Measurements from ENCODE around the gene KIAA0513. TPM values are rescaled to one million over a fixed set of nuclear protein-coding genes. Genes with fewer than 3 reads are reported as not detected.

Gene KIAA0513
- total RNA-seq, 1 experiment from 2014 or later: 2.1 TPM

DNA sequence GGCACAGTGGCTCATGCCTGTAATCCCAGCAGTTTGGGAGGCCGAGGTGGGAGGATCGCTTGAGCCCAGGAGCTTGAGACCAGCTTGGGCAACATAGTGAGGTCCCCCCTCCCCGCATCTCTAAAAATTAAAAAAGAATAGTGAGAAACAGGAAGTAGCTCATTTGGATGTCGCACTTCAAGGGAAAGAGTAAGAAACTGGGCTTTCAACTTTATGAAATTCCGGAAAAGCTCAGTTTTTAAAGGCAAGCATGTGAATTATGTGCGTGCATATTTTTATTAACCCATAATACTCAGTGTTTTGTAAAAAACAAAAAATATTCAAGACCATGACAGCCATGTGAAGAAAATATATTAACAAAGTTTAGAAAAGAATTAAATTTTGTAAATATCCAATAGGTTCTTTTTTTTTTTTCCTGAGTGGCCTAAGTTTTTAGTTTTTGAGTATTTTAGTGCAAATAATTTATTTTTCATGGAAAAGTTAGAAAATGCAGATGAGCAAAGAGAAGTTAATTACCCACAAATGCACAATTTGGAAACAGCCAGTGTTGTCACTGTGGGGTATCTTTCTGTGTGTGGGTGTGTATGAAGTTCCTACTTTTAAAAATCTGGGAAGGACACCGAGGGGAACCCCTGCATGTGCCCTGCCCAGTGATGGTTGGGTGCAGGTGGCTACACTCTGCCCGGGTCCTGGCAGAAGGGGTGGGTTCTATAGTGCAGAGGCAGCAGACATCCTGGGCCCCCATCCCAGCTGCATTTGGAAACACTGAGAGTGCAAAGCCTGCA lies 44.7 kb downstream of the KIAA0513 start:
- no peak for DNase-seq (ENCODE audit: low read depth)

GRCh38 chr16:85072947-85073346 lies 45.4 kb downstream of the KIAA0513 start:
- DNase-seq (ENCODE audit: low read depth): peak; percentile 21

- DNase-seq (ENCODE audit: low read depth): no peak
These were observed 46.8 kb downstream of the KIAA0513 start for GRCh38 chr16:85074225-85074914.

DNA sequence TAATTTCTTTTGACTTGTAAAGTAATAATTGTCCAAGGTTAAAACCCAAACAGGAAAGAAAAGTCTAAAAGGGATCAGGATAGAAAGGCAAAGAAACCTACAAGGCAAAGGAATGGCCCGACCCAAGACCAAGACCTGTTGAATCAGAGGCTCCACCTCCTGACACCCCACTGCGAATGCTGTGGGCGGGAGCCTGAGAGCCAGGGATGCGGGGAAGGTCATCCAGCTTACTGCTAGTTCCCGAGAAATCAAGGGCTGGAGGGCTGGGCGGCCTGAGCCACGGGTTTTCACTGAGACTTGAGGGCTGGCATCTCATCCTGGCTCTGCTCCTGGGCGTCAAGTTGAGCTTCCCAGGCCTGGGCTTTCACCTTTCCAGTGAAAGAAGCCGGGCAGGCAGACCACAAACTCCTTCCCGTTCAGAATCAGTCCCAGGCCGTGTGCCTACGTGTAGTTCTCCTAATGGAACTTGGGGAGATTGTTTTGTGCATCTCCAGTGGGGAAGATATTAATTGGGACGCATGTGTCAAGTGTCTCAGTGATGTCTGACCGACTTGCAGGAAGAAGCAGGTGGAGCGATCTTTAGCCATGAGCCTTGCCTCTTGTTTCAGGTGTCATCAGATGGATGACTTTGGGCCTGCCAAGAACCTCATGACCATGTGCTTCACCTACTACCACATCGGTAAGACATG lies 47.8 kb downstream of the KIAA0513 start:
- no peak for DNase-seq (ENCODE audit: low read depth)

GRCh38 chr16:85077039-85077438 lies 49.4 kb downstream of the KIAA0513 start:
- DNase-seq (ENCODE audit: low read depth): no peak

DNA sequence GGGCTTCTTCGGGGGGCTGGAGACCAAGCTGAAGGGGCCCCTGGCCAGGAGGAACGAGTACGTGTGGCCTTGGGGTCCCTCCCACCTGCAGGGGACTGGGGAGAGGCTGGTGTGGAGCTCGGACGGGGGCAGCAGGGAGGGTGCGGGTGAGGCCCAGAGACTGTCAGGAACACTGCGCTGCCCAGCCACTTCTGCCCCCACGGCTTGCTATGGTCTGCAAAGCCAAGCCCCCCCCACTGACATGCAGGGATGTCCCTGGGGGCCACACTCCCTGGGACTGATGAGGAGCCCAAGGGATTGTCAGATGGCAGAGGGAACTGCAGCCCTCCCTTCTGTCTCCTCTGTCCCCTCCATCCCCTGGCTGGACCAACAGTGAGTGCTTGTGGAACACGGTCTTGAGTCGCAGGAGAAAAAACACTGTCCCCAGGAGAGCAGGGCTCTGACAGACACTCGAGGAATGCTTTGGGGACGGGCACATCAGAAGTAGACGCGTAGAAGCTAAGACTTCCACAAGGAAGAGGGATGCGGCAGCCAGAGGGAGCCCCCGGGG lies 50.1 kb downstream of the KIAA0513 start:
- no peak for DNase-seq (ENCODE audit: low read depth)

DNA sequence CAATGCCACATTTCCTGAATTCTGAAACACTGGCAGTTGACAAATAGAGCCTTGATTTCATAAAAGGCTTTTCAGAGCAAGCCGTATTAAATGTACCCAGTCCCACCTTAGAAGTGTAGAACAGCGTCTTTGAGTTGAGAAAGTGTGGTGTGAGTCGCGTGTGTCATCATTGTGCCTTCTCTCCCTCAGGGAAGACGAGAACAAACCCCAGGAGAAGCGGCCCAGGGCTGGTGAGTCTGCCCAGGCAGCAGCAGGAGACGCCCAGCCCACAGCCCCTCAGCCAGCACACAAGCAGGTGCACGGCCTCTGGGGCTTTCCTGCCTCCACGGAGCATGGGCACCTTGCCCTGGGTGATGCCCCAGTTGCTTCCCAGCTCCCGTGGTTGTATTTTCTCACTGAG lies 50.6 kb downstream of the KIAA0513 start:
- no peak for DNase-seq (ENCODE audit: low read depth)

GRCh38 chr16:85078952-85079351 lies 51.4 kb downstream of the KIAA0513 start:
- no peak for DNase-seq (ENCODE audit: low read depth)

- DNase-seq (ENCODE audit: low read depth): no peak
These were observed 52.4 kb downstream of the KIAA0513 start for GRCh38 chr16:85079785-85080570.

DNA sequence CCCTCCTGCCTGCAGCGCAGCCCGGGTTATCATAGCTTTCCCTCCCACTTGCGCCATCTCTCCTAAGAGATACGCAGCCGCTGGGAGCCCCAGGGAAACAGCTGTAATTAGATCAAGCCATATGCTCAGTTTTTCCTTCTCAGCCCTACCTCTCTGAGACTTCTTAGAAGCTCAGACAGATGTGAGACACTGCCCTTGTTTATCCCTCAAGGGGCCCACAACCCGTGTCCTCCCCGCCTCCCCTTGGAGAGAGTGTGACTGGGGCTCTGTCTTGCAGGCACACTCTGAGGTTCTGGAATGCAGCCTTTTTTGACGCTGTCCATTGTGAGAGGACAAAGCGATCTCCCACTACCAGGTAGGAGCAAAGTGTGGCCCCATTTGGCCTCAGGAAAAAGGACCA lies 53.4 kb downstream of the KIAA0513 start:
- DNase-seq (ENCODE audit: low read depth): no peak

DNA sequence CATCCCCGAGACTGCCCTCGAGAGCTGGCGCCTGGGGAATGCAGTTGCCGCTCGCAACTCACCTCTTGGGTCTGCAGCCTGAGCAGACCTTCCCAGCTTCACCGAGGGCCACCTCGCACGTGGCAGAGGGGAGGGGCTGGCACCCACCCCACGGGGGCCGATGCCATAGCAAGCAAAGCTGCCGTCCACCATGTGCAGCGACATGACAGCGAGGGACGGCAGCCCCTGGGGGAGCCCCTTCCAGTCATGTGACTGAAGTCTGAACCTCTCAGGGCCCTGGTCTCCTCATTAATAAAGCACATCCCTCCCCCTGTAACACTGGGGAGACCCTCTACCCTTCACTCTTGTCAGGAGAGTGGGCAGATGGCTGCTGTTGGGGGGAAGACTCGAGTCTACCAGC lies 54.2 kb downstream of the KIAA0513 start:
- DNase-seq (ENCODE audit: low read depth): no peak

- DNase-seq (ENCODE audit: low read depth): no peak
These were observed 54.8 kb downstream of the KIAA0513 start for GRCh38 chr16:85082173-85083050.

DNA sequence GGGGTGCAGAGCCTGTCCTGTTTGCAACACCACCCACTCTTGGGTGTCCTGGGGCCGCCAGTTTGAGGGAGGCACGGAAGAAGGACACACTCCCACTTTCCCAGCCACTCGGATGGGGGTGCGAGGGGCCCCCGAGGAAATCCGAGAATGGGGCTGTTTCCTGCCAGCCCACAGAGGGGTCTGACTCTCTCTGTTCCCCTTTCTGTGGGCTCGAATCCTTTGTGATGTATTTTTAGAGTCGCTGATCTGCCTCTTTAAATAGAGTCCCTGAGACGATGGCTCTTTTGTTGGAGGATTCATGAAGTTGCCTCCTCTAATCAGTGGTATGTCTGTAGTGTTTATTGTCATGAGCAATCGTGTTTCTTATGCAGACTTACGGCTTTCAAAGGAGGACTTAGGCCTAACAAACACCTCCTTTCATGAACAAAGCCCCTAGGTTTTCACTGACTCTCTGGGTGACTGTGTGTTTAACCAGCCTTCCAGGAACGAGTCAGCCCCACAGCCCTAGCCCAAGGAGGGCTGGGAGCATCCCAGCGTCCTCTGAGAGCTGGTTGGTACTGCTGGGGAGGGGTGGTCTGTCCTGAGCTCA lies 55.5 kb downstream of the KIAA0513 start:
- DNase-seq (ENCODE audit: low read depth): no peak

DNA sequence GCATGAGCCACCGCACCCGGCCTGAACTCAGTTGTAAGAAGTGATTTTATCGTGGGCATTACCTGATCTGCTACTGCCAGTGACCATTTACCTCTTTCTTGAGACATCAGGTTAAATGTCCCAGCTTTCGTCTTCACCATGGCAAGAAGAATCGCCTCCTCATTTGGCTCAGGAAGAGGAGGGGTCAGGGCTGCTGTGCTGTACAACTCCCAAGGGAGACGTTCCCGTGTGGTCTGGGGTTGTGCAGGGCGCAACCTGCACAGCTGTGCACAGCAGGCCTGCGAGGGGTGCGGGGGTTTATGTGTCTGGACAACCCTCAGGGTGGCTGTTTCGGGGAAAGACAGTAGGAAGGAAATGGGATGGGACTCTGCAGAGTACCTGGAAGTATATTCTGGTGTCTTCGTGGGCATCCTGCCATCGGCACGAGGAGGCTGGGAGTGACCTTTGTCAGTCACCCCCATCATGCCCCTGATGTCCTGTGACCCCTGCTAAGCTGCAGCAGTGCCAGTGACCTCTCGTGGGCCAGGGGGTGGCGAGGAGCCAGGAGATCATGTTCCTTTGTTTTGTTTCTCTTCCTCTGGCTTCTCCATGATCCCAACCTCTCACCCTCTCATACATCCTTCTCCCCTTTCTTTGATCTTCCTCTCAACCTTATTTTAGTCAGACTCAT lies 57.4 kb downstream of the KIAA0513 start:
- DNase-seq (ENCODE audit: low read depth): no peak

DNA sequence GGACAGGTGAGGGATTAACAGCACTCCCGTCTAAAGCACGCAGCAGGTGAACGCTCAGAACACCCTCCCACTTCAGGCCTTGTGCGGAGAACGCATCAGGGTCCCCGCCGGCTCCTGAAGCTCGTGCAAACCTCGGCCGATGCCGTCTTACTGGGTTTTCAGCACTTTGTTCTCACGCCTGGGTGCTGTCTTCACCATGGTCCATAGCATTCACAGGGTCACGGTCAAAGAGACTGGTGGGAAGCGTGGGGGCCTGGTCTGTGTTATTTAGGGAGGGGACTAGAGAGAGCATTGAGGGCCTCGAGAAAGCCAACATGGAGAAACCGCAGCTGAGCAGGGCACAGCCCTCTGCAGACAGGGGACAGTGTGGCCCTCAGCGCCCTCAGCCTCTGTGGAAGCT lies 58.1 kb downstream of the KIAA0513 start:
- no peak for DNase-seq (ENCODE audit: low read depth)

- DNase-seq (ENCODE audit: low read depth): peak; percentile 74
These were observed 59.0 kb downstream of the KIAA0513 start for GRCh38 chr16:85086347-85087291.

- DNase-seq (ENCODE audit: low read depth): no peak
These were observed 60.4 kb downstream of the KIAA0513 start for GRCh38 chr16:85087899-85088569.

All from Daoy (cell line).